ENCODE data around the gene ZIM2.

ZIM2 gene

DNA sequence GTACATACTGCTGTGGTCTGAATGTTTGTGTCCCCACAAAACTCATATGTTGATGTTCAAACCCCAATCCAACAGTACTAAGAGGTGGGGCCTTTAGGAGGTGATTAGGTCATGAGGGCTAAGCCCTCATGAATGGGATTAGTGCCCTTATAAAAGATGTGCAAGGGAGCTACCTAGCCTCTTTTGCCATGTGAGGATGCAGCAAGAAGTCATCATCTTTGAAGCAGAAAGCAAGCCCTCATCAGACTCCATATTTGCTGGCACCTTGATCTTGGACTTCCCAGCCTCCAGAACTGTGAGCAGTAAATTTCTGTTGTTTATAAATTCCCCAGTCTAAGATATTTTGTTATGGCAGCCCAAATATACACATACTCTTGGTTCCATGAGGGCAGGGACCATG is 33.9 kb downstream of the ZIM2 start:
- DNase-seq, result no peak

GRCh38 chr19:56778351-56778750 is 62.2 kb downstream of the ZIM2 start:
- no peak for DNase-seq

DNA sequence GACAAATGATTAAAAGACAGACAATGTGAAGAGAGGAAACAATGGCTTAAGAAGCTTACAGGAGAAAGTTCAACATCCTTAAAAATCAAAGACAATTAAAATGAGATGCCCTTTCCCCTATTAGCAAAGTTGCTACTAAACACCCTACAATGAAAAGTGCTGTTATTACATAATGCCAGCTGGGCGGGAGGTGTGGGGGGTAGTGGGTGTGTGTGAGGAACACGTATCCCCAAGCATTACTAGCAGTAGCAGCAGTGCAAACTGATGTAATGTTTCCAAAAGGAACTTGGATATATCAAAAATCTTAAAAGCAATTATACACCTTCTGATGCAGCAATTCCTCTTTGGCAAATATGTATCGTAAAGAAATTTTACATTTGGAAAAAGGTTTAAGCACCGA is 70.9 kb downstream of the ZIM2 start:
- no peak for DNase-seq

GRCh38 chr19:56765137-56765536 is 75.4 kb downstream of the ZIM2 start:
- DNase-seq, result no peak

GRCh38 chr19:56764196-56764695 is 76.3 kb downstream of the ZIM2 start:
- DNase-seq, result no peak

DNA sequence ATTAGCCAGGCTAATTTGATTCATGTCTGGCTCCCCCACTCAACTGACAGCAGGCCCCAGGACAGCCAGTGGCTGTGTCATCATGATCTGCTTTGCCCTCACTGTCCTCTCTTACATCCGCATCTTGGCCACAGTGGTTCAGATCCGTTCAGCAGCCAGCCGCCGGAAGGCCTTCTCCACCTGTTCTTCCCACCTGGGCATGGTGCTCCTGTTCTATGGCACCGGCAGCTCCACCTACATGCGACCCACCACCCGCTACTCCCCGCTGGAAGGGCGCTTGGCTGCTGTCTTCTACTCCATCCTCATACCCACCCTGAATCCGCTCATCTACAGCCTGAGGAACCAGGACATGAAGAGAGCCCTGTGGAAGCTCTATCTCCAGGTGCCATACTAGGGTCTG is 79.7 kb downstream of the ZIM2 start:
- DNase-seq, result no peak

DNA sequence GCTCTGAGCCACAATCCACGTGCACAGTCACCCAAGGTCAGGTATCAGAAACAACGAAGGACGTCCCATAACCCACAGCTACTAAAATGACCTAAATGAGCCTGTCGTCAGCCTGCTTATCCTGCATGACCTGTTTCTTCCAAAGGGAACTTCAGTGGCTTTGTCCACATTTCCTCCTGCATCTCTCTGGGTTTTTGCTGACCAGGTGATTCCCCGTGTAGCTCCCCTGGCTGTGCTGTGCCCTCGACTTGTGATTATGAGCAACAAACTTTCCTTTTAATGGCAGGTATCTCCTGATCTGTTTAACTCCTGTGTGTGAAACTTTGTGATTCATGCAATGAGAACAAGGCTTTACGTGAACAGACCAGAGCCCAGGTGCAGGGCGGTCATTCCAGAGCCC is 81.0 kb downstream of the ZIM2 start:
- DNase-seq, result no peak

DNA sequence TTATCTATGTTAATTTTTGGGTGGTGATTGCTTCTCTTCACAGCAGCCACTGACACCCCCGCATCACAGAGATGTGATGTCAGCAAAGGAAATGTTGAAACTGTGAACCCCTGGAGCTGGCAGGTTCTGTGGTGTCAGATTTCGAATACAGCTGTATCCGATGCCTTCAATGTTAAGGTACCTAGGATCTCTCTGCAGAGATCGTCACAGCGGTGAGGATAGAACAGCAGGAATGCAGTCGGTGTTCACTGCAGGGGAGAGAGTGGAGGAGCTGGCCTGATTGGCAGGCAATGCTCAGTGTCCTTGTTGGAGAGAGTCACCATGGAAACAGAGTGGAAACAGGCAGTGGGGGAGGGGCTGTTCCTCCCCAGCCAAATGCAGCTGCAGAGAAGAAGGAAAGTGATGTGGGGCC is 89.4 kb downstream of the ZIM2 start:
- DNase-seq, result no peak

DNA sequence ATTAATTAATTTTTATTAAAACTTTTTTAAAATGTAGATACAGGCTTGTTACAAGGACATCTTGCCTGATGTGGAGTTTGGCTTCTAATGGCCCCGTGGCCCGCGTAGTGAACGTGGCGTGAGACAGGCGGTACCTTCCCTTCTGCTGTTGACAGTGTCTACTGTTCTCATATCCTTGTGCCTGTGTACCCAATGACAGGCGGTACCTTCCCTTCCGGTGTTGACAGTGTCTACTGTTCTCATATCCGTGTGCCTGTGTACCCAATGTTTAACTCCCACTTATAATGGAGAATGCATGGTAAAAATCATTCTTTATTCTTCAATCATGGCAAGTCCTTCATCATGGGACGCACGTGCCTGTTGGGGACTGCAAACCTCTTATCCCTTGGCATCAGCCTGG is 89.9 kb downstream of the ZIM2 start:
- no peak for DNase-seq

GRCh38 chr19:56748378-56748777 is 92.1 kb downstream of the ZIM2 start:
- DNase-seq, result peak in 1 of 2 experiments; percentile 10

- DNase-seq, result no peak
Observed at GRCh38 chr19:56746367-56746766, 94.2 kb downstream of the ZIM2 start.

DNA sequence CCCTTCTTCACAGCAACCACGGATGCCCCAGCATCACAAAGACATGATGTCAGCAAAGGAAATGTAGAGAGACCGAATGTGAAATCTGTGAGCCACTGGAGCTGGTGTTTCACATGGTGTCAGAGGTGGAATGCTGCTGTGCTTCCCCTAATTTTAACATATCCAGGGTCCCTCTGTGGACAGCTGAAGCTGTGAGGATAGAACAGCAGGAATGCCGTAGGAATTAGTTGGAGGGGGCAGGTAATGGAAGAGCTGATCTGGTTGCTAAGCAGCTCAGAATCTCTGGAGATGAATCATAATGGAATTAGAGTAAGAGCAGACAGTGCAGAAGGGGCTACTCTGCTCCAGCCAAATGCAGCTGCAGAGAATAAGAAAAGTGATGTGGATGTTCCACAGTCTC is 100.0 kb downstream of the ZIM2 start:
- no peak for DNase-seq

- no peak for DNase-seq
Observed at GRCh38 chr19:56736571-56736970, 104.0 kb downstream of the ZIM2 start.

GRCh38 chr19:56732976-56733375 is 107.5 kb downstream of the ZIM2 start:
- no peak for DNase-seq

DNA sequence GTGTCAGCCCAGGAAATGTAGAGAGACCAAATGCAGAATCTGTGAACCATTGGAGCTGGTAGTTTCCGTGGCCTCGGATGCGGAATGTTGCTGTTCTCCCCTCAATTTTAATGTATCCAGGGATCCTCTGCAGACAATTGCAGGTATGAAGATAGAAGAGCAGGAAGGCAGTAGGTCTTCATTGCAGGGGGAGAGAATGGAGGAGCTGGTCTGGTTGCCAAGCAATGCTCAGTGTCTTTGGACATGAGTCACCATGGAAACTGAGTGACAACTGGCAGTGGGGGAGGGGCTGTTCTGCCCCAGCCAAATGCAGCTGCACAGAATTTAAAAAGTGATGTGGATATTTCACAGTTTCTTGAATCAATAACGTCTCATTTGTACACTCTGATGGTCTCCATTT is 112.8 kb downstream of the ZIM2 start:
- DNase-seq, result no peak

GRCh38 chr19:56725829-56726424 is 114.6 kb downstream of the ZIM2 start:
- DNase-seq, result peak in 1 of 2 experiments; percentile 5

Measured in NCI-H524 (cell line).